HG02943 (cell line): ENCODE results near the gene VAV2.

Experiments used
- ATAC-seq: cut with Tn5 transposase; IDR thresholded peaks from one replicate; pipeline ENCODE4 v1.9.1; 2021; ENCODE audit warnings: mild to moderate bottlenecking, low read depth, moderate library complexity; ENCODE audit not compliant: unreplicated experiment

VAV2 gene

GRCh38 chr9:133880851-133881661, 111.1 kb downstream of the VAV2 start:
- no peak for ATAC-seq

DNA sequence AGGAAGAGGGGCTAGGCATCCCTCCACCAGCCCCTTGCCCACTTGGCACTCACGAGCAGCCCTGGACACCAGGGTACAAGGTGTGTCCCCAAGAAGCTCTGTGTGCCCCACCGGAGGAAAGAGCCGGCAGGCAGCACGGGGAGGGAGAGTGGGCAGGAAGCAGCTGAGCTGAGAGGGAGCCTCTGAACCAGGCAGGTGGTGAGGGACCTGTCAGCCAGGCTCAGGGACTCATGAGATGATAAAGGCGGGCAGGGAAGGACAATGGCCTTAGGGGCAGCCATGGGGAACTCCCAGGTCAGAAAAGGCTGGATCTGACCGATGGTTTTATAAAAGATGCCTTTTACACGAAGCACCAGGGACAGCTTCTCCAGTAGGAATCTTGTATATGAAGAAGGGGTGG, 112.0 kb downstream of the VAV2 start:
- ATAC-seq: no peak

DNA sequence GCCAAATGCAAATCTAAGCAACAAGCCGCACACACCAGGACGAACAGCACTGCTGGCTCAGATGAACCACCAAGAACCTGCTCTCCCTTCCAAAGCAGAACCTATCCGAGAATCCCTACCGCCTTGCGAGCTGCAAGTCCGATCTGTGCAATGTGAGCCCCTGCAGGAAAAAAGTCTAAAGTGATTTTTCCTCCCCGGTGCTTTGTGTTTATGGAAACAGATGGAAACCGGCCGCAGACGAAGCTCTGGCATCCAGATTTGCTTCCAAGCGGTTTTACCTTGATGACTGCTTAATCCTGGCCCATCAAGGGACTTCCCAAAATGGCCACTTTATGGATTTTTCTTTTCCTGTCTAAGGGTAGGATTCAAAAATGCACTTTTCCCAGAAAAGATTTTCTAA, 112.5 kb downstream of the VAV2 start:
- no peak for ATAC-seq

GRCh38 chr9:133878402-133878801, 113.7 kb downstream of the VAV2 start:
- ATAC-seq: no peak

DNA sequence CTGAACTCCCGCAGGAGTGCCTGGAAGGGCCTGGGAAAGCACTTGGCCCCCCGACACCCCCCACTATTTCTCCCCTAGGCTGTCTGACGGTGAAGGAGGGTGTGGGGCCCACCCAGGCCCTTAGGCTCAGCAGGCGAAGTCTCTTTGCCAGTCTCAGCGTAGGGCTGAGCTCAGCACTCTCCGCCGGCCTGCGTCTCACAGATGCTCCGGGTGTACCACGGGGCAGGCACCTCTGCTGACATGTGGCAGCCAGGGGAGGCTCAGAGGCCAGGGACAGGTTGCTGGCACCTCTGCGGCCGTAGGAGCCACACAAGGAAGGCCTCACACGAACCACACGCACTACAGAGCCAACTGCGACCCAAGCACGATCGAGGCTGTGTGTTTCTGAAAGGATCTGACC, 114.2 kb downstream of the VAV2 start:
- no peak for ATAC-seq

- no peak for ATAC-seq
Observed at GRCh38 chr9:133877327-133877726, 114.8 kb downstream of the VAV2 start.

DNA sequence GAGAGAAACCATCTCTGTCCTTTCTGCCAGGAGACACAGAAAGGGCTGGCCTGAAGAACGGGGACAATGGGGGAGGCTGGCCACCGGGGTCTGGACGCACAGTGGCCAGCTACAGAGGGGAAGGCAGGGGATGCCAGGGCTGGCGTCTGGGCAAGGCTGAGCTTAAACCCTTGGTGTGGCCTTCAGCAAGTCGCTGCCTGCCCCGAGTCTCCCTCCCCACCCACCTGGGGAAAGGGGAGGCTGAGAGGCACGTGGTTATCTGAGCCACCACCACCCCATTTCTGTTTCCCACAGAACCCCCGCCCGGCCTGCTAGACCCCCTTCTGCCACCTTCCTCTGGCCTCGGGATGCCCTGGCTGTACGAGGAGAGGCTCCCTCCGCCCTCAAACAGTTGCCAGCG, 115.3 kb downstream of the VAV2 start:
- ATAC-seq: no peak

DNA sequence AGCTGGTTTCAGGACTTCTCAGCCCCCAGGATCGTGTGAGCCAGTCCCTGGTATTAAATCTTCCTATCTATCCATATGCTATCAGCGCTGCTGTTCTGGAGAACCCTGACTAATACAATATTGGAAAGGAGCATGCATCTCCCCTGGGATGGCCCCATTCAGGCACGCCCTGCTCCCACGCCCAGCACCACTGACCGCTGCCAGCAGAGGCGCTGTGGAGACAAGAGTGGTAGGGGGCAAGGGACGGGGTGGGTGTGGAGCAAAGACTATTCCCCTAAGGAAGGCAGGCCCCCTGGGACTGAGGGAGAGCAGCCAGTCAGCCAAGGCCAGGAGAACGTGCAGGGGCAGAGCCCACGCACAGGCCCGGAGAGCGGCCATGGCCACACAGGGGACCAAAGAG, 116.0 kb downstream of the VAV2 start:
- ATAC-seq: no peak

GRCh38 chr9:133875131-133875530, 117.0 kb downstream of the VAV2 start:
- no peak for ATAC-seq

DNA sequence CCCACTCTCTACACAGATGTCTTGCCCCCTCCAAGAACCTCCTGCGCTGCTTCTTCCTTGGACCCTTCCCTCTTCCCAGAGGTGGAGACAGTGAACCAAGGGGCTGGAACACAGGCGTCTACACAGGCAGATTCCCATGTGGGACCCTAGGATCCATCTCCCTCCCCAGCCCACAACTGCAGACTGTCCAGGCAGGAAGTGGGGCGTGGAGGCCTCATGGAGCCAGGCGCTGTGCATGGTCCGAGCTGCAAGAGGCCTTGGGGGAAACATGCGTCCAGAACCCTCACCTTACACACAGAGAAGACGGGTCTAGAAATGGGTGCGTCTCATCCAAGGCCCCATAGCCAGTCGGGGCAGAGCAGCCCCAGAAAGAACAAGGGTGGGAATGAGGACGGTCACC, 117.5 kb downstream of the VAV2 start:
- ATAC-seq: no peak

- ATAC-seq: no peak
Observed at GRCh38 chr9:133874060-133874657, 118.0 kb downstream of the VAV2 start.

- no peak for ATAC-seq
Observed at GRCh38 chr9:133873461-133873891, 118.6 kb downstream of the VAV2 start.

GRCh38 chr9:133873009-133873408, 119.1 kb downstream of the VAV2 start:
- no peak for ATAC-seq

DNA sequence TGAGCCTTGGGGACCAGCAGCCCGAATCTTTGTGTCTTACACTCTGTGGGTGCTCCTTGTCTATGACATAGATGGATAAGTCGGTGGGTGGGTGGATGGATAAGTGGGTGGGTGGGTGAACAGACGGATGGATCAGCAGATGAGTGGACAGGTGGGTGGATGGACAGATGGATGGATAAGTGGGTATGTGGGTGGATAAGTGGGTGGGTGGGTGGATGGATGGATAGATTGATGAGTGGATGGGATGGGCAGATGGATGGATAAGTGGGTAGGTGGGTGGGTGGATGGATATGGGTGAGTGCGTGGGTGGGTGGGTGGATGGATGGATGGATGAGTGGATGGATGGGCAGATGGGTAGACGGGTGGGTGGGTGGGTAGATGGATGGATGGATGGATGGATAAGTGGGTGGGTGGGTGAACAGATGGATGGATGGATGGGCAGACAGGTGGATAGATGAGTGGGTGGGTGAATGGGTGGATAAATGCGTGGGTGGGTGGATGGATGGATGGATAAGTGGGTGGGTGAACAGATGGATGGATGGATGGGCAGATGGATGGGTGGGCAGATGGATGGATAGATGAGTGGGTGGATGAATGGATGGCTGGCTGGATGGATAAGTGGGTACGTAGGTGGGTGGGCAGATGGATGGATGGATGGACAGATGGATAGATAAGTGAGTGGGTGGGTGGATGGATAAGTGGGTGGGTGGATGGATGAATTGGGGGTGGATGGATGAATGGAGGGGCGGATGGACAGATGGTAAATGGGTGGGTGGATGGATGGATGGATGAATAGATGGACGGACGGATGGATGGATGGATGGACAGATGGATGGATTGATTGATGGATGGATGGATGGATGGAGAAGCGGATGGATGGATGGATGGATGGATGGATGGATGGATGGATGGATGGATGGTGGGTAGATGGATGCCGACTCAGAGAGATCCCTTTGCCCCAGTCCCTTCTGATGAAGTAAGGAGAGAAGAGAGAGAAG, 121.2 kb downstream of the VAV2 start:
- no peak for ATAC-seq

DNA sequence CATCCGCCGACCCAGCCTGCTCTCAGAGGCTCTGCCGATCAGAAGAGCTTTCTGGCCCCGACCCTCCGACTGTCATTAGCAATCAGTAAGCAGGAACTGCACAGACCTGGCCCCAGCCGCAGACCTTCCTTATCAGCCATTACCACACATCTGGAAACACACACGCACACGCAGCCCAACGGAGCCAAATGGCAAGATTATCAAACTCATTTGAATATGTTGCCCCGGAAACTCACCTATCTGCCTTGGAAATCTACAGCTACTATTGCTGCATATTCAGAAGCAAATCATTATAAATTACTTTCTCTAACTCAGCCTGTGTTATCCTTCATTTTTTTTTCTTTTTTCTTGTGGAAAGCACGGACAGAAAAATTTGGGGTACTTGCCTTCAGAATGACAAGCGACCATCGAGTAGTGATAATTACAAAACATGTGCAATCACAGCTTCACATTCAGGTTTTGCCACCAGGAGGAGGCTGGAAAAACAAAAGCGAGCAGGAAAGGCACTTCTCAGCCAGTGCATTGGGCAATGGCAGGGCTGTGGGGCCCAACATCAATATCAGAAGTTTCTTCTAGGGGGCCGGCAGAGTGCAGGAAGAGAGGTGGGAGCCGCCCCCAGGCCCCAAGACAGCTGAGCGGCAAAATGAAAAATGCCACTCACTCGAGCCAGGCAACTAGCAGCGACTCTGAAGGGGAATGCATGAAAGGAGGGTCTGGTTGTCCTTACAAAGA, 122.3 kb downstream of the VAV2 start:
- no peak for ATAC-seq

- no peak for ATAC-seq
Observed at GRCh38 chr9:133868203-133868602, 123.9 kb downstream of the VAV2 start.

DNA sequence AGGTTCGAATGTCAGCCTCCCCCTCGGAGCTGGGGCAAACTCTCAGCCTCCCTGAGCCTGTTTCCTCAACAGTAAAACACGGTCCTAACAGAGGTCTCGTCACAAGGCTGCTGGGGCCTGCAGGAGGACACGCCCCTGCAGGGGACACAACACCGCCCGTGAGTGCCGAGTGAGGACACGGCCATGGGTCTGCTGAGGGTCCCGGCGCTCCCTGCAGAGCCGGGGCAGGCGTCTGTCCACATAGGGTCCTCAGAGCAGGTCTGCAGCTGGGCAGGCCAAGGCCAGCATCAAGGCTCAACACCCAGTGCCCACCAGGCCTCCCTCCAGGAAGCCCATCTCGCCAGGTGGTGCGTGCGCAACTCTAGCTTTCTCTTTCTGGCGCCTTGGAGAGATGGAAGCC, 125.2 kb downstream of the VAV2 start:
- ATAC-seq: no peak

DNA sequence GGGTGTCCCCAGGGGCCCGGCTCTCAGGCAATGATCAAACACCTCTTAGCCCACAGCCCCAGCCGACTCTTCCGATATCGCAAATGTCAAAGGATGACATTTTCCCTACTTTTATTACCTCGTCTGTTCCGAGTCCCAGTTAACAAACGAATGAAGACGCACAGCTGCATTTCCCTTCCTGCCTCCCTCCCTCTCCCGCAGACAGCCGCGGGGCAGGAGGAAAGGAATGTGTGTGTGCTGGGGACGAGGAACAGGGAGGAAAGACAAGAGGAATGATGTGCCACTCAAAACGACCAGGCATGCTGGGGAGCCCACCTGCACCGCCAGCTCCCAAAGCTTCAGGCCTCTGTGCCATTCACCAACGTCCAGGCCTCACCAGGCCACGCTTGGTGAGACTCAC, 128.1 kb downstream of the VAV2 start:
- ATAC-seq: no peak

- no peak for ATAC-seq
Observed at GRCh38 chr9:133863257-133863592, 128.9 kb downstream of the VAV2 start.

DNA sequence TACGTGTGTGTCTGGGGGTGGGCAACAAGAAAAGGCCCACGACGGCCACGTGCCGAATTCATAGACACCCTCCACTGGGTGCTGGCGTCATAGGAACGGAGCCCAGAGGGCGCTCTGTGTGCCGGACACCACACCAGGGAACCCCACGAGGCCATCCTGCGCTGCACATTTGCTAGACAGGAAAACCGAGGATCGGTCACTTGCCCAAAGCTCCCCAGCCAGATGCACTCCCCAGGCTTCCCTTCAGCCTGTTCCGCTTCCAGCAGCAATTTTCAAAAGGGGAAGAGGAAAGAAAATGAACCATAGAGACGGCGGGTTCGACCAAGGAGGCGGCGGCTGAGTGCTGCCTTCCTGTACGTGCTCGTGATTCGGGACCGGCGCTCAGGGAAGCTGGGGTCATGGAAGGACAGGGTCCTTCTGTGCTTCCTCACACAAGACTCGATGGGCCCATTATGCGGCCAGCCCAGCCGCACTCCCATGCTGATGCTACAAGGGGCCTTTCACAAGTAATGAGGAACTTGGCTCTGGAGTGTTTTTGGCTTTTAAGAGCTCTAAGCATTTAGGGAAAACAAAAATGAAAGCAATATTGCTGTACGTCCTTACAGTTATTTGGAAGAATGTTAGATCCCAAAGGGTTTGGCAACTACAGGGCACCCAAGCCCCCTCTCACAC, 129.4 kb downstream of the VAV2 start:
- ATAC-seq: no peak
